ENCODE measurements around the gene RTN4.

DNA sequence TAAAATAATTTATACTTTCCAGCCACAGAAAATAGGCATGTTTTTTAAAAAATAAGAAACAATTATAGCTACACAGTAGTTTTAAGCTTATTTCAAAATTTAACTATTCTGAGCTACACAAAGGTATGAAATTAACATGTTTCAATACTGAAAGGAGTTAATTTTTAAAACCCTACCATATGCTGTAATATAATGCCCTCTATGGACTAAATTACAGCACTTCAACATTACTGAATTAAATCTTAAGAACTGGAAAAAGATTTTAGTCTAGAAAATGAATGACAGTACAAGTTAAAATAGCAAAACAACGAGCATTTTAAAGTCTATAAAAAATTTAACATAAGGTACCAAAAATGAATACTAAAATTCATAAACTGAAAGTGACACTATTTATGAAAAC is 36.3 kb downstream of the RTN4 start:
- TF ChIP-seq EZH2 (IDR thresholded peaks at IDR 0.05; ENCODE audit: low read depth), result no peak
- TF ChIP-seq, protein P1, sequence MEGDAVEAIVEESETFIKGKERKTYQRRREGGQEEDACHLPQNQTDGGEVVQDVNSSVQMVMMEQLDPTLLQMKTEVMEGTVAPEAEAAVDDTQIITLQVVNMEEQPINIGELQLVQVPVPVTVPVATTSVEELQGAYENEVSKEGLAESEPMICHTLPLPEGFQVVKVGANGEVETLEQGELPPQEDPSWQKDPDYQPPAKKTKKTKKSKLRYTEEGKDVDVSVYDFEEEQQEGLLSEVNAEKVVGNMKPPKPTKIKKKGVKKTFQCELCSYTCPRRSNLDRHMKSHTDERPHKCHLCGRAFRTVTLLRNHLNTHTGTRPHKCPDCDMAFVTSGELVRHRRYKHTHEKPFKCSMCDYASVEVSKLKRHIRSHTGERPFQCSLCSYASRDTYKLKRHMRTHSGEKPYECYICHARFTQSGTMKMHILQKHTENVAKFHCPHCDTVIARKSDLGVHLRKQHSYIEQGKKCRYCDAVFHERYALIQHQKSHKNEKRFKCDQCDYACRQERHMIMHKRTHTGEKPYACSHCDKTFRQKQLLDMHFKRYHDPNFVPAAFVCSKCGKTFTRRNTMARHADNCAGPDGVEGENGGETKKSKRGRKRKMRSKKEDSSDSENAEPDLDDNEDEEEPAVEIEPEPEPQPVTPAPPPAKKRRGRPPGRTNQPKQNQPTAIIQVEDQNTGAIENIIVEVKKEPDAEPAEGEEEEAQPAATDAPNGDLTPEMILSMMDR (conservative IDR thresholded peaks at IDR 0.05), result no peak

Measured in PC-9 (cell line).